ENCODE results near the gene ALPK1.

- no peak for TF ChIP-seq GATA2 (IDR thresholded peaks at IDR 0.05; ENCODE audit: low read depth, low read length)
- TF ChIP-seq GATA3 (IDR thresholded peaks at IDR 0.05; ENCODE audit: low read depth, low read length): no peak
Measured at GRCh38 chr4:112416464-112416863, 119.3 kb downstream of the ALPK1 start.

All from SH-SY5Y (cell line).